ENCODE measurements around the gene UTS2R.
"Not testable (repeated sequence)": the region's sequence is repeated elsewhere in the genome, so short reads cannot be mapped to it uniquely, and the experiment has no call there.

UTS2R gene

DNA sequence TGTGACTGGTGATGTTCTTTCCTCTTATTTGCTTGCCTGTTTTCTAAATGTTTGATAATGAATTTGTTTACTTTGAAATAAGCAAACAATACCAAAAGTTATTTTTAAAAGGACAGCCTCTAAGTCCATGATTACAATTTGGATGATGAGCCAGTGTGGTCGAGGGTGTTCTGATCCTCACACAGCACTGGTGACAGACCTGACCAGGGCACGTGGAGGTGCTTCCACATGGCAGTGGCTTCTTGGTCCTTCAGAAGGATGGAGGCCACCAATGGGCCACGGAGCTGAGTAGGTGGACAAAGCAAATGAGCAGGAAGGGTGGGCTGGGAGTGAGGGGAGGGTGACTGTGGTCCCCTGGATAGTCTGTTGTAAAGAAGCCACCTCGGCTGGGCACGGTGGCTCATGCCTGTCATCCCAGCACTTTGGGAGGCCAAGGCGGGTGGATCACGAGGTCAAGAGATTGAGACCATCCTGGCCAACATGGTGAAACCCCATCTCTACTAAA is 16.7 kb upstream of the UTS2R start:
- no peak for DNase-seq (ENCODE audit: low read depth in 2 of 2)

- DNase-seq (ENCODE audit: low read depth in 2 of 2), result no peak
These were observed 15.7 kb upstream of the UTS2R start for GRCh38 chr17:82355770-82356427.

DNA sequence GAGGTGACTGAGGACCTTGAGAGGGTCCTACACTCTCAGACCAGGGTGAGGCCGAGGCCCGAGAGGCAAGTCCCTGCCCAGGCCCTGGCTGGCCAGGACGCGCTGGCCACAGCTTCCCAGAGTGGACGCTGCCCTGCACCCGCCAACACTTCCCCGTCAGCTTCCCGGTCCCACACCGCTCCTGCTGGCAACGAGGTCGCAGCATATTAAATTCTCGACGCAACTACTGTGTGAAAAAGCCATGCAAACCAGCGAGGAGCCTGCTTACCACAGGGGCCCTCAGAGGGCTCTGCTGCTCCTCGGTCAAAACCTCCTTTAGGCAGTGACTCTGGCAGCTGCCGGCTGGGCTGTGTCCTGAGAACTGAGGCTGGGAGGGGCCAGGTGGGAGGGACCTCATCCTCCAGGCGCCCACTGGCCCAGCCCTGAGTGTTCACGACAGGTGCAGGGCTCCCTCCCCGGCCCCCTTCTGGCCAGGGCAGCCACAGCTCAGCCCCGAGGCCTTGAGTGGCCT is 14.7 kb upstream of the UTS2R start:
- no peak for DNase-seq (ENCODE audit: low read depth in 2 of 2)

DNA sequence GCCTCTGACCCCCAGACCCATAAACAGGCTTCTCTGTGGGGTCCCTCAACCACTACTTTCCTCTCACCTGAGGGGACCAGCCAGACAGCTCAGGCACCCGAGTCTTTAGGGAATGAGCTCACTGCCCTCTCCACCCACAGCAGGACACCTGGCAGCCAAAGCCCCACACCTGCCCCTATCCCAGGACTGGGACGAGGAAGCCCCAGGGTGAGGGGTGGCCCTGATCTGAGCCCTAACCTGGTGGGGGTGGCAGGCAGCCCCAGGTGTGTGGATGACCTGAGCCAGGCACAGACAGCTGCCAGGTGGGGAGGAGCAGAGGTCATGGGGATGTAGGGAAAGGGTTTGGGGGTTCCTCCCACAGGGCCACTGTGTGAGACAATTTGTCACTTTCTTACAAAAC is 14.2 kb upstream of the UTS2R start:
- DNase-seq (ENCODE audit: low read depth in 2 of 2), result no peak

GRCh38 chr17:82358465-82359350 is 12.9 kb upstream of the UTS2R start, which contains the start of gene TEX19:
Gene TEX19, plus strand, starts transcription at chr17:82359247. Its CDS starts 2,904 bp downstream, at chr17:82362151.
- no peak for DNase-seq (ENCODE audit: low read depth in 2 of 2)

GRCh38 chr17:82359451-82360074 is 12.0 kb upstream of the UTS2R start:
- DNase-seq (ENCODE audit: low read depth in 2 of 2), result not testable (repeated sequence)

- DNase-seq (ENCODE audit: low read depth in 2 of 2), result no peak
These were observed 9.5 kb upstream of the UTS2R start for GRCh38 chr17:82361885-82362633.

- no peak for DNase-seq (ENCODE audit: low read depth in 2 of 2)
These were observed 5.8 kb upstream of the UTS2R start for GRCh38 chr17:82365606-82366295.

- no peak for DNase-seq (ENCODE audit: low read depth in 2 of 2)
These were observed 4.8 kb upstream of the UTS2R start for GRCh38 chr17:82366749-82367148.

DNA sequence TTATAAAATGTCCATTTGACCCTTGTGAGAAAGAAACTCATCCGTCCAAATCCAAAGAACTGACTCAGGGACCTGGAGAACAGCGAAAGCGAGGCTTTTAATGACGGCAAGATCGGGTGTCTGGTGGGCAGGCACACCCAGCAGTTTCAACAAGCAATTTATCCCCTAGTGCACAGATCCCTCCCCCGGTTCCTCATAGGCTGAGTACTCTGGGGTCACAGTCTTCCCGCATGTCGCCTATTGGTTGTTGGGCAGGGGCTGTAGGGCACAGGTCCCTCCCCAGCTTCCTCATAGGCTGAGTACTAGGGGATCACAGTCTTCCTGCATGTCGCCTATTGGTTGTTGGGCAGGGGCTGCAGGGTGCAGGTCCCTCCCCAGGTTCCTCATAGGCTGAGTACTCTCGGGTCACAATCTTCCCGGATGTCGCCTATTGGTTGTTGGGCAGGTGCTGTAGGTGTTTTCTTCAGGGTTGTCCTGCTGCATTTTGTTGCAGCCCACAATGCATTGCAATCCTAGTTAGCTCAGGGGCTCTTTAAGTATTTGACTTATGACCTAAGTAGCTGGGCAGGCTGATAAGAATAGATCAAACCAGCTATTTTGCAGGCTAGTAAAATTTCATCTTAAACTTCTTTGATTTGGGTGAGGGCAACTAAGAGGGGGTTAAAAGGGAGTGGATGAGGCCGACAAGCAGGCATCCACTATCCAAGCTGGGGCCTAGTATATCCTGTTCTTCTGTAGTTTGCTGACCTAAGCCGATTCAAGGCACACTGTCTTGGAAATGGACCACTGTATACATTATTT is 3.6 kb upstream of the UTS2R start:
- DNase-seq (ENCODE audit: low read depth in 2 of 2), result no peak

DNA sequence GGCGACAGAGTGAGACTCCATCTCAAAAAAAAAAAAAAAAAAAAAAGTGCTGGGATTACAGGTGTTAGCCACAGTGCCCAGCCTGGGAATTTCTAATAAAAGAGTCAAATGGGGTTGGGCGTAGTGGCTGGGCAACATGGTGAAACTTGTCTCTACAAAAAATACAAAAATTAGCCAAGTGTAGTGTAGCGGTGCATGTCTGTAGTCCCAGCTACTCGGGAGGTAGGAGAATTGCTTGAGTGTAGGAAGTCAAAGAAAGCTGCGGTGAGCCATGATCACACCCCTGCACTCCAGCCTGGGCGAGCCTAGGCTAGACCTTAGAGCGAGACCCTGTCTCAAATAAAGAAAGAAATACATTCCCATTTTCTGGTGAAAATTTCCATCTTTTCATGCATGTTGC is 2.4 kb upstream of the UTS2R start:
- no peak for DNase-seq (ENCODE audit: low read depth in 2 of 2)

- DNase-seq (ENCODE audit: low read depth in 2 of 2), result no peak
These were observed 863 bp upstream of the UTS2R start for GRCh38 chr17:82370471-82371332.

DNA sequence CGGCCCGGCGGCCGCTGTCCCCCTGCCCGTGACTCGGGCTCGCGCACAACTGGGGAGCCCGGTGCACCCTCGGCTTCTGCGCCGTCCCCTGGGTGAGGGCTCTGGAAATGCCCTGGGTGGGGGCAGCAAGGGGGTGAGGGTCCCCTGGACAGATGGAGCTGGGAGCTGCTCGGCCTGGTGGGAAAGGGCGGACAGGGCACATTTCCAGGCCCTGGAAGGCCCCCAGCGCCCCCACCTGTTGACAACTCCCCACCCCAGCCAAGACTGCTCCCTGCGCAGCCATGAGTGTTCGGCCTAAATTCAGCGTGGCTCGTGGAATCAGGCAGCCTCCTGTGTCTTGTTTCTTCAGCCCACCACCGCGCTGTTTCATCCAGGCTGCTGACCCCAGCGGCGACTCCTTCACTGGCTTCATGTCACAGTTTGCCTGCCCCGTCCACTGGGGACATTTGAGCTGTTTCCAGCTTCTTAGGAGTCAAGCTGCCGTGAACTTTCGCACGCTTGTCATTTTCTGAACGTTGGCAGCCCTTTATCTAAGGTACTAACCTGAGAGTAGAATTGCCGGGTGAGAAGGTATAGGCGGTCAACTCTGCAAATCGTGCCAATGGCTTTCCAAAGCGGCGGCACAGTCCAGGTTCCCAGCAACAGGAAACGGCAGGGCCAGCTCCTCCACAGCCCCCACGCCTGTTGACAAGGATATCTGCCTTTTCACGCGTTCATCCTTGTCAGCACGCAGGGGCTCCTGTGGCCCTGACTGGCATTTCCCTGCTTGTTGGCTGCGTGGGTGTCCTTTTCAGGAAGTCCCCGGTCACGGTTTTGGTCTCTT is 895 bp downstream of the UTS2R start:
- no peak for DNase-seq (ENCODE audit: low read depth in 2 of 2)

DNA sequence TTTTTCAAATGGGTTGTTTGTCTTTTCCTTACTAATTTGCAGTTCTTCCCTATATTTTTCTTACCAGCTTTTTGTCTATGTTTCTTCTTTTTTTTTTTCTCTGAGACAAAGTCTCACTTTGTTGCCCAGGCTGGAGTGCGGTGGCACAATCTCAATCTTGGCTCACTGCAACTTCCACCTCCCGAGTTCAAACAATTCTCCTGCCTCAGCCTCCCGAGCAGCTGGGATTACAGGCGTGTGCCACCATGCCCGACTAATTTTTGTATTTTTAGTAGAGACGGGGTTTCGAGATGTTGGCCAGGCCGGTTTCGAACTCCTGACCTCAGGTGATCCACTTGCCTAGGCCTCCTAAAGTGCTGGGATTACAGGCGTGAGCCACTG is 1.5 kb downstream of the UTS2R start:
- not testable (repeated sequence) for DNase-seq (ENCODE audit: low read depth in 2 of 2)

DNA sequence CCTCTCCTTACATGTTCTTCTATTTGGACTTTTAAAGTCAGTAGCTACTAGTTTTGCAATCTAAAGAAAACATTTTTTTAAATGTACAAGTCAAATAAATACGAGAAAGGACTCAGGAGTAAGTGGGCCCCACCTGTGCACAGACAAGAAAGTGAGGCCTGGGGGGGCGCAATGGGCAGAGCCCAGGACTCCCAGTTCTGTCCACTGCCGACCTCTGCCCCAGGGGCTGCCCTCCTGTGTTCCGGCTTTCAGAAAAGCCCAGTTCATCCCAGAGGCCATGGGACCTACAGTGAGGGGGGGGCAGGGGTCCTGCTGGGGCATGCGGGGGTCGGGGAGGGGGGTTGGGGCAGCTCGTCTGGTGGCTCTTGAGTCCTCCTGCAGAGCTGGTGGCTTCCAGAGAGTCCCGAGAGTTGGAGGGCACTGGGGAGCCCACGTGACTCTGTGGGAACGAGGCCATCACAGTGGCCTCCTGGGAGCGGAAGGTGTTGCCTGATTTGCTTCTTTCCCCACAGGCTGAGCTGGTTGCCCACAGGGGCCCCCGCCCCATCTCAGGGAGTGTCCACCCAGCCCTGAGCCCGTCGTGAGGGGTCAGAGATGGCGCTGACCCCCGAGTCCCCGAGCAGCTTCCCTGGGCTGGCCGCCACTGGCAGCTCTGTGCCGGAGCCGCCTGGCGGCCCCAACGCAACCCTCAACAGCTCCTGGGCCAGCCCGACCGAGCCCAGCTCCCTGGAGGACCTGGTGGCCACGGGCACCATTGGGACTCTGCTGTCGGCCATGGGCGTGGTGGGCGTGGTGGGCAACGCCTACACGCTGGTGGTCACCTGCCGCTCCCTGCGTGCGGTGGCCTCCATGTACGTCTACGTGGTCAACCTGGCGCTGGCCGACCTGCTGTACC is 2.4 kb downstream of the UTS2R start:
- no peak for DNase-seq (ENCODE audit: low read depth in 2 of 2)

- DNase-seq (ENCODE audit: low read depth in 2 of 2), result no peak
These were observed 3.2 kb downstream of the UTS2R start for GRCh38 chr17:82374626-82375331.
